Esophagus muscularis mucosa (tissue), 4 donors: ENCODE measurements around the gene SPIRE1.

ENCODE experiments used
- EP300 ChIP-seq: sonication (generic); formaldehyde crosslinking; IDR thresholded peaks from one replicate; pipeline ENCODE4 v1.6.1; 2017; ENCODE audit warnings: antibody characterized with exemption
- POLR2A ChIP-seq: fragments of 450-650 bp; IDR thresholded peaks from one replicate; pipeline ENCODE4 v1.6.1; 2017; ENCODE audit warnings: antibody characterized with exemption, moderate library complexity, mild to moderate bottlenecking, low read depth
- POLR2AphosphoS5 ChIP-seq, 2 donors: sonication (generic); formaldehyde crosslinking; IDR thresholded peaks; one replicate each; pipeline ENCODE4 v1.6.1; 2017; ENCODE audit warnings: antibody characterized with exemption in 2 of 2
- TF ChIP-seq, protein P1 (sequence below), 3 experiments: fragments of 200-600 bp in 2 of 3; fragments of 450-650 bp in 1 of 3; sonication (generic) in 2 of 3; IDR thresholded peaks; one replicate each; pipeline ENCODE4 v1.5.1; 2017 to 2019; ENCODE audit warnings: antibody characterized with exemption in 3 of 3, mild to moderate bottlenecking in 2 of 3, moderate library complexity in 1 of 3

DNA sequence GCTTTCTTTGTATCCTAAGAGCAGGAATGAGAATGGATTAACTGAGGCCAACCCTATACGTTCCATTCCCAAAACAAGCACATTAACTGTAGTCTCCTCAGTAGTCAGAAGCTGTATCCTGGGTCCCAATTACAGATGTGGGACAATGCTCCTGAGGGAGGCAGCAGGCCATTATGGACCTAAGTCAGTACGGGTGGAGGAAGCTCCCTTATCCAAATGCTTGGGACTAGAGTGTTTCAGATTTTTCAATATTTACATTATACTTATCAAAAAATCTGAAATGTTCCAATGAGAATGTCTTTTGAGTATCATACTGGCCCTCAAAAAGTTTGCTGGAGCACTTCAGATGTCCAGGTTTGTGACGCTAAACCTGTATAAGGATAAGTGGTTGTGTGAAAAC is 160.1 kb downstream of the SPIRE1 start:
- TF ChIP-seq POLR2AphosphoS5 (IDR thresholded peaks at IDR 0.05), result no peak
- no peak for TF ChIP-seq POLR2A
- TF ChIP-seq, protein P1, sequence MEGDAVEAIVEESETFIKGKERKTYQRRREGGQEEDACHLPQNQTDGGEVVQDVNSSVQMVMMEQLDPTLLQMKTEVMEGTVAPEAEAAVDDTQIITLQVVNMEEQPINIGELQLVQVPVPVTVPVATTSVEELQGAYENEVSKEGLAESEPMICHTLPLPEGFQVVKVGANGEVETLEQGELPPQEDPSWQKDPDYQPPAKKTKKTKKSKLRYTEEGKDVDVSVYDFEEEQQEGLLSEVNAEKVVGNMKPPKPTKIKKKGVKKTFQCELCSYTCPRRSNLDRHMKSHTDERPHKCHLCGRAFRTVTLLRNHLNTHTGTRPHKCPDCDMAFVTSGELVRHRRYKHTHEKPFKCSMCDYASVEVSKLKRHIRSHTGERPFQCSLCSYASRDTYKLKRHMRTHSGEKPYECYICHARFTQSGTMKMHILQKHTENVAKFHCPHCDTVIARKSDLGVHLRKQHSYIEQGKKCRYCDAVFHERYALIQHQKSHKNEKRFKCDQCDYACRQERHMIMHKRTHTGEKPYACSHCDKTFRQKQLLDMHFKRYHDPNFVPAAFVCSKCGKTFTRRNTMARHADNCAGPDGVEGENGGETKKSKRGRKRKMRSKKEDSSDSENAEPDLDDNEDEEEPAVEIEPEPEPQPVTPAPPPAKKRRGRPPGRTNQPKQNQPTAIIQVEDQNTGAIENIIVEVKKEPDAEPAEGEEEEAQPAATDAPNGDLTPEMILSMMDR (IDR thresholded peaks at IDR 0.05), result no peak
- no peak for TF ChIP-seq EP300
